Measurements from ENCODE around the gene KLF1.
"Not testable (repeated sequence)": the region's sequence is repeated elsewhere in the genome, so short reads cannot be mapped to it uniquely, and the experiment has no call there.

The KLF1 gene

DNA sequence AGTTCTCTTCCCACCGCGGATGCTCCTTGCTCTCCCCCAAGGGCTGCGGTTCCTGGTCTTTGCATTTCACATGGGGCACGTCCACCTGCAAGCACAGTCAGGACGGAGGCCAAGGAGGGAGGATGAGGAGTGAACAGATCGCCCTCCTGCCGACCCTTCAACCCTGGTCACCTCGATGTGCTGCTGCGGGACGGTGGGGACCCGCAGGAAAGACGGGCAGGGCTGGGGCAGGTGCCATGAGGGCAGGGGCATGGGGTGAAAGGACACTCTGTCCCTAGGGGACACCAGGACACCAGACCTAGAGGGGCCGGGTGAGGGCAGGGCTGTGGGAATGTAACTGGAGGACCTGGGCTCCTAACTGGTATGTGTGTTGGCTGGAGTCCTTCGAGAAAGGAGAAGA is 31.3 kb upstream of the KLF1 start:
- H4K20me1 ChIP-seq (ENCODE audit: control insufficient read depth, insufficient read depth, low read depth, low read length), result no peaks in the 10 kb centered on the region
- peaks cover 9% of the 10 kb centered on the region for H3K4me1 ChIP-seq (ENCODE audit: control insufficient read depth, low read length)
- no peaks in the 10 kb centered on the region for H3K9me3 ChIP-seq (ENCODE audit: control insufficient read depth, insufficient read depth, low read length)
- H3K4me2 ChIP-seq (ENCODE audit: low read length), result no peak overlapping the region
- no peak for TF ChIP-seq EZH2phosphoT487 (IDR thresholded peaks at IDR 0.05; ENCODE audit: borderline replicate concordance, low read length)
- H3K79me2 ChIP-seq (ENCODE audit: control insufficient read depth, low read length), result no peaks in the 10 kb centered on the region
- H3K9me2 ChIP-seq (replicated peaks; ENCODE audit: control insufficient read depth, low read length), result no peaks in the 10 kb centered on the region
- H3K36me3 ChIP-seq (ENCODE audit: control insufficient read depth, low read length), result peaks cover 11% of the 10 kb centered on the region
- peaks cover 14% of the 10 kb centered on the region for H3F3A ChIP-seq (ENCODE audit: control insufficient read depth, insufficient read depth)
- no peaks in the 10 kb centered on the region for H3K27me3 ChIP-seq (ENCODE audit: control insufficient read depth, low read length)
- no peak overlapping the region for H3K27ac ChIP-seq (ENCODE audit: low read depth, low read length)
- H3K4me3 ChIP-seq (ENCODE audit: low read length), result no peak overlapping the region

DNA sequence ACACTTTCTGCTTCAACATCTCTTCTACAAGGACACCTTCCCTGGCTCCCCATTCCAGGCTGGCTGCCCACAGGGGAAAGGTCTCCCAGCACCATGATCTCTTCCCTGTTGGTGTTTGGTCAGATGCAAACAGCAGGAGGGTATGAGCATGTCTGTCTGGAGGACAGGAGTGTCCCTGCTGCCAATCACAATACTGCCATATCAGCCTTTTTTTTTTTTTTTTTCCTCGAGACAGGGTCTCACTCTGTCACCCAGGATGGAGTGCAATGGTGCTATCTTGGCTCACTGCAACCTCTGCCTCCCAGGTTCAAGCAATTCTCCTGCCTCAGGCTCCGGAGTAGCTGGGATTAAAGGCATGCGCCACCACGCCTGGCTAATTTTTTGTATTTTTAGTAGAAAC is 28.9 kb upstream of the KLF1 start:
- H3K27ac ChIP-seq (ENCODE audit: low read depth, low read length); H3K9me3 ChIP-seq (ENCODE audit: control insufficient read depth, insufficient read depth, low read length); H3K27me3 ChIP-seq (ENCODE audit: control insufficient read depth, low read length); H3F3A ChIP-seq (ENCODE audit: control insufficient read depth, insufficient read depth); H3K4me1 ChIP-seq (ENCODE audit: control insufficient read depth, low read length); H4K20me1 ChIP-seq (ENCODE audit: control insufficient read depth, insufficient read depth, low read depth, low read length); H3K79me2 ChIP-seq (ENCODE audit: control insufficient read depth, low read length); H3K9me2 ChIP-seq (replicated peaks; ENCODE audit: control insufficient read depth, low read length); H3K36me3 ChIP-seq (ENCODE audit: control insufficient read depth, low read length); H3K4me3 ChIP-seq (ENCODE audit: low read length); H3K4me2 ChIP-seq (ENCODE audit: low read length): not testable (repeated sequence)

DNA sequence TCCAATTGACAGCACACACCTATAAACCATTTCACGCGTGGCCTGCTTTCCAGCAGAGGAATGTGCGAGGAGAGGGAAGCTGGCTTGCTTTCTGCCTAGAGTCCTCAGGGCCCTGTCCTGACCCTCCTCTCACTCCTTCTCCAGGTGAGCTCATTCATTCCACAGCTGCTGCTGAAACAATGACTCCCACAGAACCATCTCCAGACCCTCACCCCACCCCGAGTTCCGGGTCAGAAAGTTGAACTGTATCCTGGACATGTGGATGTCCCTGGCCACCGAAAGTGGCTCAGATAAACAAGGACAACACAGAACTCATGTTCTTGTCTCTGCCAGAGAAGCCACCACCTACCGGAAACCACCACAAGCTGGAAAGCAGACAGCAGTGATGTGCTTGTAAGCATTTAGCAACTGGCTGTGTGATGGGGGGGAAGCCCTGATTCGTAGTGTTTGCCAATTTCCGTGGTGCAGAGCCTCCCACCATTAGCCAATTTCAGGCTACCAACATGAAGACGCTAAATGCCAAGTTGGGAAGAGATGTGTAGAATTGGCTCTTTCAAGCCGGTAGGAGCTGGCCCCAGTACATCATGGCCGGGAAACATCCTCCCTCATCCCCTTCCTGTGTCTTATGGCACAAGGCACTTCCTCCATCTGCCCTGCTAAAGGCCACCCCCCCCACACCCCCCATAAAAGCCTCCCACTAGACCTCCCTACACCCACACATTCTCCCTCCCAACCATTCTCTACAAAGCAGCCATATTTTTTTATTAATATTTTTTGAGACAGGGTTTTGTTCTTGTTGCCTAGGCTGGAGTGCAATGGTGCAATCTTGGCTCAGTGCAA is 27.1 kb upstream of the KLF1 start:
- Histone ChIP-seq H3K36me3 (ENCODE audit: control insufficient read depth, low read length) (no peaks in the 10 kb centered on the region), H4K20me1 (ENCODE audit: control insufficient read depth, insufficient read depth, low read depth, low read length) (no peaks in the 10 kb centered on the region), H3K4me2 (ENCODE audit: low read length) (no peak overlapping the region), H3K4me3 (ENCODE audit: low read length) (no peak overlapping the region), H3K4me1 (ENCODE audit: control insufficient read depth, low read length) (peaks cover 5% of the 10 kb centered on the region), H3K9me3 (ENCODE audit: control insufficient read depth, insufficient read depth, low read length) (no peaks in the 10 kb centered on the region), H3K79me2 (ENCODE audit: control insufficient read depth, low read length) (no peaks in the 10 kb centered on the region), H3F3A (ENCODE audit: control insufficient read depth, insufficient read depth) (no peaks in the 10 kb centered on the region), H3K27ac (ENCODE audit: low read depth, low read length) (no peak overlapping the region), H3K27me3 (ENCODE audit: control insufficient read depth, low read length) (no peaks in the 10 kb centered on the region), H3K9me2 (replicated peaks; ENCODE audit: control insufficient read depth, low read length) (no peaks in the 10 kb centered on the region)
- TF ChIP-seq, protein P1, sequence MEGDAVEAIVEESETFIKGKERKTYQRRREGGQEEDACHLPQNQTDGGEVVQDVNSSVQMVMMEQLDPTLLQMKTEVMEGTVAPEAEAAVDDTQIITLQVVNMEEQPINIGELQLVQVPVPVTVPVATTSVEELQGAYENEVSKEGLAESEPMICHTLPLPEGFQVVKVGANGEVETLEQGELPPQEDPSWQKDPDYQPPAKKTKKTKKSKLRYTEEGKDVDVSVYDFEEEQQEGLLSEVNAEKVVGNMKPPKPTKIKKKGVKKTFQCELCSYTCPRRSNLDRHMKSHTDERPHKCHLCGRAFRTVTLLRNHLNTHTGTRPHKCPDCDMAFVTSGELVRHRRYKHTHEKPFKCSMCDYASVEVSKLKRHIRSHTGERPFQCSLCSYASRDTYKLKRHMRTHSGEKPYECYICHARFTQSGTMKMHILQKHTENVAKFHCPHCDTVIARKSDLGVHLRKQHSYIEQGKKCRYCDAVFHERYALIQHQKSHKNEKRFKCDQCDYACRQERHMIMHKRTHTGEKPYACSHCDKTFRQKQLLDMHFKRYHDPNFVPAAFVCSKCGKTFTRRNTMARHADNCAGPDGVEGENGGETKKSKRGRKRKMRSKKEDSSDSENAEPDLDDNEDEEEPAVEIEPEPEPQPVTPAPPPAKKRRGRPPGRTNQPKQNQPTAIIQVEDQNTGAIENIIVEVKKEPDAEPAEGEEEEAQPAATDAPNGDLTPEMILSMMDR (IDR thresholded peaks at IDR 0.05; ENCODE audit: low read depth, low read length, poor library complexity, severe bottlenecking), result no peak
- TF ChIP-seq EZH2phosphoT487 (IDR thresholded peaks at IDR 0.05; ENCODE audit: borderline replicate concordance, low read length), result no peak

DNA sequence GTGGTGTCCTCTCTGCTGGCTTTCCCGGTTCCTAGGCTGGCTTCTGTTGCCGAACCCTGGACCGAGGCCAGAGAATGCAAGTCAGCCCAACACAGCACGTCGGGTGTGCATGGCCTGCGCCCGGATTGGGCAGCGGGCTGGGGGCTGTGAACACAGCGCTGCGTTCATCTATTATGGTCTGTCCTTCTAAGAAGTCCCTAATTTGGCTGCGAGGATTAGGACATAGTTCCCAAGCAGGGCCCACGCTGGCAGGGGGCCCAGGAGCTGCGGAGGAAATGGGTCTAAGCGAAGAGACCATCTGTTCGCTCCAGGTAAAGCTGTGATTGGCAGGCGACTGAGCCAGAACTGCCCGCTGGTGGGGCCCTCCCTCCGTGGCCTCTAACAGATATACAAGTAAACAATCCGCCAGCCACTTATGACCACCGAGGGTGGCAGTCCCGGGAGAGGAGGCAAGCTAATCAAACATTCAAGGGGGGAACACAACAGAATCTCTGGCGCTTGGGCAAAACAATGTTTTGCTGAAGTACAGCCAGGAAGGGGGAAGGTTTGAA is 26.1 kb upstream of the KLF1 start:
- TF ChIP-seq, protein P1 (IDR thresholded peaks at IDR 0.05; ENCODE audit: low read depth, low read length, poor library complexity, severe bottlenecking), result no peak
- TF ChIP-seq EZH2phosphoT487 (IDR thresholded peaks at IDR 0.05; ENCODE audit: borderline replicate concordance, low read length), result no peak
- Histone ChIP-seq H3K4me2 (ENCODE audit: low read length) (no peak overlapping the region), H3K9me3 (ENCODE audit: control insufficient read depth, insufficient read depth, low read length) (no peaks in the 10 kb centered on the region), H3F3A (ENCODE audit: control insufficient read depth, insufficient read depth) (no peaks in the 10 kb centered on the region), H3K27ac (ENCODE audit: low read depth, low read length) (no peak overlapping the region), H4K20me1 (ENCODE audit: control insufficient read depth, insufficient read depth, low read depth, low read length) (no peaks in the 10 kb centered on the region), H3K4me3 (ENCODE audit: low read length) (no peak overlapping the region), H3K27me3 (ENCODE audit: control insufficient read depth, low read length) (no peaks in the 10 kb centered on the region), H3K9me2 (replicated peaks; ENCODE audit: control insufficient read depth, low read length) (no peaks in the 10 kb centered on the region), H3K36me3 (ENCODE audit: control insufficient read depth, low read length) (no peaks in the 10 kb centered on the region), H3K79me2 (ENCODE audit: control insufficient read depth, low read length) (no peaks in the 10 kb centered on the region), H3K4me1 (ENCODE audit: control insufficient read depth, low read length) (no peaks in the 10 kb centered on the region)
